Activated B cell treated with CpG ODN at 0.5 μM for 24 hours (primary cell): ENCODE measurements around the gene CNOT4. TPM values are rescaled to one million over a fixed set of nuclear protein-coding genes. Genes with fewer than 3 reads are reported as not detected.

Experiments used
- ATAC-seq: fragments of 200-7000 bp; cut with Tn5 transposase; one replicate; pipeline ENCODE4 v1.10.0; 2021; ENCODE audit warnings: low read depth, mild to moderate bottlenecking, moderate library complexity
- CTCF ChIA-PET: fragments of 350-600 bp; sonication (Branson Sonifier 250); formaldehyde crosslinking; loops from one replicate; lab custom pipeline; 2021; ENCODE audit warnings: antibody characterized with exemption; lab: Charles Lee
- POLR2A ChIA-PET: fragments of 350-600 bp; sonication (Branson Sonifier 250); formaldehyde crosslinking; loops from one replicate; lab custom pipeline; 2021; ENCODE audit warnings: antibody characterized with exemption; lab: Charles Lee
- DNase-seq: peaks from one replicate; pipeline ENCODE4 v3.0.0; 2022
- H3K27ac Mint-ChIP-seq: one replicate; pipeline ENCODE4 v1.8.0; 2020; ENCODE audit warnings: mixed read lengths
- H3K27me3 Mint-ChIP-seq: one replicate; pipeline ENCODE4 v1.8.0; 2021; ENCODE audit warnings: mixed read lengths
- H3K36me3 Mint-ChIP-seq: one replicate; pipeline ENCODE4 v1.8.0; 2021; ENCODE audit warnings: low read depth, mixed read lengths
- H3K4me1 Mint-ChIP-seq: one replicate; pipeline ENCODE4 v1.8.0; 2021; ENCODE audit warnings: mixed read lengths
- H3K4me3 Mint-ChIP-seq: one replicate; pipeline ENCODE4 v1.8.0; 2020; ENCODE audit warnings: mild to moderate bottlenecking, mixed read lengths
- H3K9me3 Mint-ChIP-seq: one replicate; pipeline ENCODE4 v1.8.0; 2020; ENCODE audit warnings: mixed read lengths
- CTCF ChIP-seq: fragments of 200-600 bp; IDR thresholded peaks from one replicate; pipeline ENCODE4 v1.8.0; 2022; ENCODE audit warnings: antibody characterized with exemption, mild to moderate bottlenecking
- intact Hi-C: fragments of 100-400 bp; cut with micrococcal nuclease; formaldehyde crosslinking; loops from one replicate; pipeline ENCODE4 v1.15.1; 2024
- total RNA-seq: library from RNA; stranded (reverse); gene quantifications from 2 replicates; pipeline ENCODE4 v1.2.3, GENCODE V29; 2022

Gene CNOT4
- total RNA-seq, 1 donor from 2014 or later: 36.8 TPM

GRCh38 chr7:135362871-135363270, 147.0 kb downstream of the CNOT4 start:
- ChIA-PET POLR2A (no interaction called here), CTCF (no interaction called here)
- H3K36me3 Mint-ChIP-seq: peaks cover 27% of the 10 kb centered on the region
- H3K9me3 Mint-ChIP-seq: no peaks in the 10 kb centered on the region
- intact Hi-C loops: no loop called here
- no peak overlapping the region for H3K4me3 Mint-ChIP-seq
- DNase-seq (no peak), ATAC-seq (no peak)
- H3K4me1 Mint-ChIP-seq: no peaks in the 10 kb centered on the region
- H3K27me3 Mint-ChIP-seq: no peaks in the 10 kb centered on the region
- H3K27ac Mint-ChIP-seq: no peak overlapping the region
- TF ChIP-seq CTCF: no peak

- intact Hi-C loops: no loop called here
- no peak for TF ChIP-seq CTCF
- Mint-ChIP-seq H3K9me3 (no peaks in the 10 kb centered on the region), H3K4me1 (no peaks in the 10 kb centered on the region), H3K36me3 (peaks cover 27% of the 10 kb centered on the region), H3K27ac (no peak overlapping the region), H3K27me3 (no peaks in the 10 kb centered on the region), H3K4me3 (no peak overlapping the region)
- ChIA-PET POLR2A (no interaction called here), CTCF (no interaction called here)
- ATAC-seq (no peak), DNase-seq (no peak)
Observed at GRCh38 chr7:135361788-135362187, 148.1 kb downstream of the CNOT4 start.

- no peaks in the 10 kb centered on the region for H3K4me1 Mint-ChIP-seq
- DNase-seq (no peak), ATAC-seq (no peak)
- ChIA-PET CTCF (no interaction called here), POLR2A (no interaction called here)
- no peak for TF ChIP-seq CTCF
- no peaks in the 10 kb centered on the region for H3K27me3 Mint-ChIP-seq
- H3K9me3 Mint-ChIP-seq: no peaks in the 10 kb centered on the region
- H3K36me3 Mint-ChIP-seq: peaks cover 27% of the 10 kb centered on the region
- intact Hi-C loops: no loop called here
- no peak overlapping the region for H3K4me3 Mint-ChIP-seq
- H3K27ac Mint-ChIP-seq: no peak overlapping the region
Observed at GRCh38 chr7:135359615-135360014, 150.3 kb downstream of the CNOT4 start.

GRCh38 chr7:135355377-135356048, 154.4 kb downstream of the CNOT4 start:
- Mint-ChIP-seq H3K9me3 (no peaks in the 10 kb centered on the region), H3K27ac (no peak overlapping the region)
- no peak for TF ChIP-seq CTCF

GRCh38 chr7:135353832-135354231, 156.1 kb downstream of the CNOT4 start:
- POLR2A ChIA-PET: no interaction called here
- TF ChIP-seq CTCF: no peak

More at GRCh38 chr7:135355377-135356048, 154.4 kb downstream of the CNOT4 start:
- Mint-ChIP-seq H3K27me3 (no peaks in the 10 kb centered on the region), H3K4me3 (no peak overlapping the region), H3K4me1 (no peaks in the 10 kb centered on the region), H3K36me3 (no peaks in the 10 kb centered on the region)
- POLR2A ChIA-PET: no interaction called here
- CTCF ChIA-PET: no interaction called here
- no peak for ATAC-seq
- intact Hi-C loops: no loop called here
- DNase-seq: no peak

More at GRCh38 chr7:135353832-135354231, 156.1 kb downstream of the CNOT4 start:
- intact Hi-C loops: no loop called here
- Mint-ChIP-seq H3K27ac (no peak overlapping the region), H3K4me1 (no peaks in the 10 kb centered on the region), H3K9me3 (no peaks in the 10 kb centered on the region), H3K4me3 (no peak overlapping the region), H3K36me3 (no peaks in the 10 kb centered on the region), H3K27me3 (no peaks in the 10 kb centered on the region)
- ATAC-seq (no peak), DNase-seq (no peak)
- CTCF ChIA-PET: no interaction called here
